Hepatic stellate cell (primary cell): Measurements from ENCODE around the gene ACOT12.

ENCODE experiments used
- DNase-seq: peaks from one replicate; pipeline ENCODE4 v3.0.0; 2011; ENCODE audit warnings: low spot score

ACOT12 gene

GRCh38 chr5:81288021-81288433, 105.9 kb downstream of the ACOT12 start:
- DNase-seq = no peak

- no peak for DNase-seq
Measured at GRCh38 chr5:81286059-81286617, 107.8 kb downstream of the ACOT12 start.

- no peak for DNase-seq
Measured at GRCh38 chr5:81283976-81284375, 110.0 kb downstream of the ACOT12 start.
